ENCODE results near the gene VIL1.

DNA sequence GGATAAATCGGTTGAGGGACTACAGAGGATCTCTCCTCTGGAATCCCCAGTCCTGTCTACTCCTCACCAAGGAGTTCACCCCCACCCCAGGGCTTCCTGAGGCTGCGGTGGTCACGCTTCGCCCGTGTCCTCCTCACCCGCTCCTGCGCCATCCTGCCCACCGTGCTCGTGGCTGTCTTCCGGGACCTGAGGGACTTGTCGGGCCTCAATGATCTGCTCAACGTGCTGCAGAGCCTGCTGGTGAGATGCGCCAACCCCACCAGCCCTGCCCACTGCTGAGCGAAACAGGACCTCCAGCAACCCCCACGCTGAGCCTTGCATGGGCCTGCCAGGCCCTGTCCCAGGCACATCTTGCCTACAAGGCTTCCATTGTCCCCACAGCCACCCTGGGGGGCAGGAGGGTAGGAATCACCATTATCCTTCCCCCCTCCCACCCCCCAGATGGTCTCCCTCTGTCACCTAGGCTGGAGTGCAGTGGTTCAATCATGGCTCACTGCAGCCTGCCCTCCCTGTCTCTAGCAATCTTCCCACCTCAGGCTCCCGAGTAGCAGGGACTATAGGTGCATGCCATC is 25.9 kb upstream of the VIL1 start:
- TF ChIP-seq, protein P1, sequence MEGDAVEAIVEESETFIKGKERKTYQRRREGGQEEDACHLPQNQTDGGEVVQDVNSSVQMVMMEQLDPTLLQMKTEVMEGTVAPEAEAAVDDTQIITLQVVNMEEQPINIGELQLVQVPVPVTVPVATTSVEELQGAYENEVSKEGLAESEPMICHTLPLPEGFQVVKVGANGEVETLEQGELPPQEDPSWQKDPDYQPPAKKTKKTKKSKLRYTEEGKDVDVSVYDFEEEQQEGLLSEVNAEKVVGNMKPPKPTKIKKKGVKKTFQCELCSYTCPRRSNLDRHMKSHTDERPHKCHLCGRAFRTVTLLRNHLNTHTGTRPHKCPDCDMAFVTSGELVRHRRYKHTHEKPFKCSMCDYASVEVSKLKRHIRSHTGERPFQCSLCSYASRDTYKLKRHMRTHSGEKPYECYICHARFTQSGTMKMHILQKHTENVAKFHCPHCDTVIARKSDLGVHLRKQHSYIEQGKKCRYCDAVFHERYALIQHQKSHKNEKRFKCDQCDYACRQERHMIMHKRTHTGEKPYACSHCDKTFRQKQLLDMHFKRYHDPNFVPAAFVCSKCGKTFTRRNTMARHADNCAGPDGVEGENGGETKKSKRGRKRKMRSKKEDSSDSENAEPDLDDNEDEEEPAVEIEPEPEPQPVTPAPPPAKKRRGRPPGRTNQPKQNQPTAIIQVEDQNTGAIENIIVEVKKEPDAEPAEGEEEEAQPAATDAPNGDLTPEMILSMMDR (IDR thresholded peaks at IDR 0.05; ENCODE audit: low read length) = no peak
- TF ChIP-seq EZH2 (optimal IDR thresholded peaks at IDR 0.05; ENCODE audit: low read depth, low read length) = no peak
- no peak for TF ChIP-seq EZH2phosphoT487 (IDR thresholded peaks at IDR 0.05; ENCODE audit: low read length)

Data from MM.1S (cell line).